Astrocyte of the spinal cord (primary cell): Measurements from ENCODE around the gene ING5.
"Not testable (repeated sequence)": the region's sequence is repeated elsewhere in the genome, so short reads cannot be mapped to it uniquely, and the experiment has no call there.

ENCODE experiments used
- DNase-seq: peaks from one replicate; pipeline ENCODE4 v3.0.0; 2011; ENCODE audit warnings: low read depth, low spot score
- H3K4me3 ChIP-seq: 2 replicates; pipeline ENCODE4 v1.5.1; 2011; ENCODE audit warnings: low read depth, mild to moderate bottlenecking, low read length, moderate library complexity
- in situ Hi-C: cut with HindIII; loops from 2 replicates; pipeline ENCODE4 v1.10.0; 2017; ENCODE audit warnings: low sequenced_read_pairs
- TF ChIP-seq, protein P1 (sequence below): IDR thresholded peaks from 2 replicates; pipeline ENCODE4 v1.5.1; 2012; ENCODE audit warnings: low read depth, mild to moderate bottlenecking, low read length, inconsistent platforms

Gene ING5

GRCh38 chr2:241742320-241742939 lies 40.6 kb downstream of the ING5 start:
- no peak overlapping the region for H3K4me3 ChIP-seq
- in situ Hi-C loops = no loop called here
- TF ChIP-seq, protein P1, sequence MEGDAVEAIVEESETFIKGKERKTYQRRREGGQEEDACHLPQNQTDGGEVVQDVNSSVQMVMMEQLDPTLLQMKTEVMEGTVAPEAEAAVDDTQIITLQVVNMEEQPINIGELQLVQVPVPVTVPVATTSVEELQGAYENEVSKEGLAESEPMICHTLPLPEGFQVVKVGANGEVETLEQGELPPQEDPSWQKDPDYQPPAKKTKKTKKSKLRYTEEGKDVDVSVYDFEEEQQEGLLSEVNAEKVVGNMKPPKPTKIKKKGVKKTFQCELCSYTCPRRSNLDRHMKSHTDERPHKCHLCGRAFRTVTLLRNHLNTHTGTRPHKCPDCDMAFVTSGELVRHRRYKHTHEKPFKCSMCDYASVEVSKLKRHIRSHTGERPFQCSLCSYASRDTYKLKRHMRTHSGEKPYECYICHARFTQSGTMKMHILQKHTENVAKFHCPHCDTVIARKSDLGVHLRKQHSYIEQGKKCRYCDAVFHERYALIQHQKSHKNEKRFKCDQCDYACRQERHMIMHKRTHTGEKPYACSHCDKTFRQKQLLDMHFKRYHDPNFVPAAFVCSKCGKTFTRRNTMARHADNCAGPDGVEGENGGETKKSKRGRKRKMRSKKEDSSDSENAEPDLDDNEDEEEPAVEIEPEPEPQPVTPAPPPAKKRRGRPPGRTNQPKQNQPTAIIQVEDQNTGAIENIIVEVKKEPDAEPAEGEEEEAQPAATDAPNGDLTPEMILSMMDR = no peak
- no peak for DNase-seq

DNA sequence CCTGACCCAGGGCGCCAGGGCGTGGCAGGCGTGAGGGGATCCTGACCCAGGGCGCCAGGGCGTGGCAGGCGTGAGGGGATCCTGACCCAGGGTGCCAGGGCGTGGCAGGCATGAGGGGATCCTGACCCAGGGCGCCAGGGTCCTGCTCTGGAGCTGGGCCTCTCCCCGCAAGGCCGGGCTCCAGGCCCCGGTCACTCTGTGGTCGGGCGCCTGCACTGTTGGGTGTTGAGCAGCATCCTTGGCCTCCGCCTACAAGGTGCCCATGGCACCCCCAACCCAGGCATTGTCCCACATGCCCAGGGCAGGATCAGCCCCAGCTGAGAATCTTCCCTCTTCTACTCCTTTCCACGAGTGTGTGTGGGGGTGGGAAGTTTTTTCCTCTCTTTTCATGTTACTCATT lies 41.2 kb downstream of the ING5 start:
- DNase-seq, in situ Hi-C loops, H3K4me3 ChIP-seq: not testable (repeated sequence)

- H3K4me3 ChIP-seq = no peak overlapping the region
These were observed 41.8 kb downstream of the ING5 start for GRCh38 chr2:241743620-241744019.

GRCh38 chr2:241744028-241744754 lies 42.4 kb downstream of the ING5 start:
- TF ChIP-seq, protein P1 = no peak
- in situ Hi-C loops = no loop called here
- no peak overlapping the region for H3K4me3 ChIP-seq
- no peak for DNase-seq

More at GRCh38 chr2:241743620-241744019, 41.8 kb downstream of the ING5 start:
- TF ChIP-seq, protein P1 = no peak
- in situ Hi-C loops = no loop called here
- no peak for DNase-seq

- TF ChIP-seq, protein P1 = no peak
- H3K4me3 ChIP-seq = no peak overlapping the region
- DNase-seq = no peak
- in situ Hi-C loops = no loop called here
These were observed 43.4 kb downstream of the ING5 start for GRCh38 chr2:241745276-241745675.

DNA sequence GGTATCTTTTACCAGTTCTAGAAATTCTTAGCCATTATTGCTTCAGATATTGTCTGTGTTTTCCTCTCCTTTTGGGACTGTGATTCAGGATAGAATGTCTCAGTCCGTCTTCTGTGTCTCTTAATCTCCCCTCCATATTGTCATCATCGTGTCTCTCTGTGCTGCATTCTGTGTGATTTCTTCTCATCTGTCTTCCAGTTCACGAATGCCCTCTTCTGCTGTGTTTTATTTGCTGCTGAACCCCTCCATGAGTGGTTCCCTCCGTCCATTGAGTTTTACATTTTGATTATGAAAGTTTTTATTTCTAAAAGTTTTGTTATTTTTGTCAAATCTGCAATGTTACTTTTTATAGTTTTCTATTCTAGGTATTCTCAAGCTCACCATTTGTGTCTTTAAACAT lies 44.2 kb downstream of the ING5 start:
- DNase-seq = no peak
- in situ Hi-C loops = no loop called here
- TF ChIP-seq, protein P1 = no peak
- H3K4me3 ChIP-seq = no peak overlapping the region
